Heart right ventricle (tissue), 16 donors: Measurements from ENCODE around the gene C14orf132. TPM values are rescaled to one million over a fixed set of nuclear protein-coding genes. Genes with fewer than 3 reads are reported as not detected.

ENCODE experiments used
- ATAC-seq, 8 donors: fragments of 200-7000 bp; cut with Tn5 transposase; one replicate each; pipeline ENCODE4 v1.9.1; 2020; ENCODE audit warnings: mild to moderate bottlenecking in 8 of 8, moderate library complexity in 8 of 8, moderate number of reproducible peaks in 1 of 8
- DNase-seq, 2 donors: peaks; one replicate each; pipeline ENCODE4 v3.0.0-alpha.2; 2020
- H3K27ac ChIP-seq, 10 donors: fragments of 200-600 bp; sonication (generic) in 2 of 10; one replicate each; pipeline versions ENCODE4 v1.5.0 to v1.8.0; 2020 to 2022; ENCODE audit warnings: mild to moderate bottlenecking in 3 of 10
- H3K27me3 ChIP-seq, 7 donors: fragments of 200-600 bp; one replicate each; pipeline ENCODE4 v1.8.0; 2021 to 2022; ENCODE audit warnings: mild to moderate bottlenecking in 2 of 7
- H3K36me3 ChIP-seq, 9 donors: fragments of 200-600 bp; sonication (generic) in 1 of 9; one replicate each; pipeline versions ENCODE4 v1.5.0 to v1.8.0; 2020 to 2022; ENCODE audit warnings: mild to moderate bottlenecking in 2 of 9
- H3K4me1 ChIP-seq, 9 donors: fragments of 200-600 bp; sonication (generic) in 1 of 9; one replicate each; pipeline versions ENCODE4 v1.5.0 to v1.8.0; 2020 to 2022; ENCODE audit warnings: mild to moderate bottlenecking in 4 of 9
- H3K4me3 ChIP-seq, 10 donors: fragments of 200-600 bp; sonication (generic) in 2 of 10; one replicate each; pipeline versions ENCODE4 v1.5.0 to v1.8.0; 2020 to 2022; ENCODE audit warnings: mild to moderate bottlenecking in 7 of 10, moderate library complexity in 2 of 10
- H3K9me3 ChIP-seq, 11 donors: fragments of 200-600 bp in 10 of 11; sonication (generic) in 2 of 11; one replicate each; pipeline versions ENCODE4 v1.5.0 to v1.8.0; 2013 to 2022; ENCODE audit warnings: mild to moderate bottlenecking in 2 of 11, control low read depth in 1 of 11, moderate library complexity in 1 of 11
- WGBS, 2 donors: extraction: QIAGEN DNeasy Blood & Tissue Kit; methylation state at CpG; one replicate each; pipeline ENCODE4 v1.1.7; 2013; ENCODE audit warnings: inconsistent platforms in 1 of 2; 5-methylcytosine and 5-hydroxymethylcytosine counted together
- intact Hi-C, 10 donors: fragments of 100-400 bp; cut with DNase I; formaldehyde crosslinking; loops; one replicate each; pipeline versions ENCODE4 v1.11.1 to v1.14.2; 2022
- polyA plus RNA-seq, 2 donors: library from polyadenylated mRNA; stranded (reverse); fragments of 200-250 nt; gene quantifications; one replicate each; pipeline ENCODE4 v1.2.3, GENCODE V29; 2013
- total RNA-seq, 10 donors: library from RNA; stranded (reverse); fragmentation: NEBNext Ultra II Directional in 3 of 10; extraction: Animal tissue kit (Norgen Biotek cat#: 25700) in 3 of 10; gene quantifications; one replicate each; pipeline versions ENCODE4 v1.2.1 to v1.2.4, GENCODE V29; 2021 to 2023
- TF ChIP-seq, protein P1 (sequence below), 9 donors: fragments of 200-600 bp; sonication (generic) in 2 of 9; IDR thresholded peaks; one replicate each; pipeline versions ENCODE4 v1.5.0 to v1.8.0; 2021 to 2022; ENCODE audit warnings: antibody characterized with exemption in 9 of 9, mild to moderate bottlenecking in 5 of 9, moderate library complexity in 1 of 9
- donor health status: Arrhythmogenic right ventricular cardiomyopathy.
- donor health status: ischemic (EF 13 %, LVEDD 7.1; RV severe dilation, severe dysfunction).
- donor health status: healthy with polysubstance abuse.
- donor health status: DM: no; HTN: yes; CAD: no.
- donor health status: DM: no; HTN: no; CAD: no.
- donor health status: ischemic (EF 25% LVEDD 6.9; RV normal size, moderate dysfunction).
- donor health status: ischemic (EF 25% LVEDD 5.7; RV mildly dilated, moderate dysfunction).
- donor health status: healthy.
- donor health status: DM: yes; HTN: yes; CAD: no.
- donor health status: Ischemic cardiomyopathy.
- donor health status: ischemic (EF 35%, LVEDD 5.7; RV mildly dilated, moderate dysfunction).
- donor health status: nonischemic (EF 11% LVEDD 7.7; RV severe dilation, severe dysfunction).
- donor health status: DM: yes; HTN: yes; CAD: no.
- donor health status: PGD.
- donor health status: ischemic (EF 29% LVEDD 5.4; RV normal size, mild dysfunction).
- donor health status: nonischemic (EF 23%, LVEDD 6.1; RV moderate dilation, normal function).

C14orf132 gene
- total and polyA plus RNA-seq, 12 donors, result 0.80 to 16.2 (median 2.5) TPM

GRCh38 chr14:95998656-95999055 is 40.5 kb upstream of the C14orf132 start:
- TF ChIP-seq, protein P1, sequence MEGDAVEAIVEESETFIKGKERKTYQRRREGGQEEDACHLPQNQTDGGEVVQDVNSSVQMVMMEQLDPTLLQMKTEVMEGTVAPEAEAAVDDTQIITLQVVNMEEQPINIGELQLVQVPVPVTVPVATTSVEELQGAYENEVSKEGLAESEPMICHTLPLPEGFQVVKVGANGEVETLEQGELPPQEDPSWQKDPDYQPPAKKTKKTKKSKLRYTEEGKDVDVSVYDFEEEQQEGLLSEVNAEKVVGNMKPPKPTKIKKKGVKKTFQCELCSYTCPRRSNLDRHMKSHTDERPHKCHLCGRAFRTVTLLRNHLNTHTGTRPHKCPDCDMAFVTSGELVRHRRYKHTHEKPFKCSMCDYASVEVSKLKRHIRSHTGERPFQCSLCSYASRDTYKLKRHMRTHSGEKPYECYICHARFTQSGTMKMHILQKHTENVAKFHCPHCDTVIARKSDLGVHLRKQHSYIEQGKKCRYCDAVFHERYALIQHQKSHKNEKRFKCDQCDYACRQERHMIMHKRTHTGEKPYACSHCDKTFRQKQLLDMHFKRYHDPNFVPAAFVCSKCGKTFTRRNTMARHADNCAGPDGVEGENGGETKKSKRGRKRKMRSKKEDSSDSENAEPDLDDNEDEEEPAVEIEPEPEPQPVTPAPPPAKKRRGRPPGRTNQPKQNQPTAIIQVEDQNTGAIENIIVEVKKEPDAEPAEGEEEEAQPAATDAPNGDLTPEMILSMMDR (IDR thresholded peaks at IDR 0.05), result peak in 7 of 9 donors; percentile 24 to 57 (median 50)
- 19 to 41% methylated on average over 1 of the region's 1 CpG for WGBS, 2 donors
- ATAC-seq, result no peak
- H3K9me3 ChIP-seq, result peaks cover 0 to 10% (median 0%) of the 10 kb centered on the region in 11 donors
- H3K27ac ChIP-seq, result no peak overlapping the region
- intact Hi-C loops, result loop anchor here in 9 of 10 donors (2.0 to 10.0 kb wide), 12 partner anchors 96 to 574 kb away; no protein-coding TSS in a partner anchor
- H3K36me3 ChIP-seq, result no peaks in the 10 kb centered on the region
- no peaks in the 10 kb centered on the region for H3K4me1 ChIP-seq
- H3K4me3 ChIP-seq, result no peak overlapping the region
- peaks cover 0 to 72% (median 54%) of the 10 kb centered on the region in 7 donors for H3K27me3 ChIP-seq
- DNase-seq, result no peak

- ATAC-seq, result no peak
- H3K4me3 ChIP-seq, result no peak overlapping the region
- intact Hi-C loops, result loop anchor here in 4 of 10 donors (5.0 to 10.0 kb wide), 4 partner anchors 83 to 273 kb away; no protein-coding TSS in a partner anchor
- no peak overlapping the region for H3K27ac ChIP-seq
- peaks cover 0 to 23% (median 0%) of the 10 kb centered on the region in 11 donors for H3K9me3 ChIP-seq
- H3K36me3 ChIP-seq, result no peaks in the 10 kb centered on the region
- 30 to 47% methylated on average over 5 of the region's 5 CpGs for WGBS, 2 donors
- peaks cover 0 to 62% (median 47%) of the 10 kb centered on the region in 7 donors for H3K27me3 ChIP-seq
- H3K4me1 ChIP-seq, result no peaks in the 10 kb centered on the region
- TF ChIP-seq, protein P1 (IDR thresholded peaks at IDR 0.05), result no peak
- no peak for DNase-seq
These were observed 37.2 kb upstream of the C14orf132 start for GRCh38 chr14:96001866-96002497.

- intact Hi-C loops, result loop anchor here in 4 of 10 donors (5.0 to 10.0 kb wide), 4 partner anchors 82 to 272 kb away; no protein-coding TSS in a partner anchor
- Histone ChIP-seq H3K27ac (no peak overlapping the region), H3K4me3 (no peak overlapping the region), H3K27me3 (peaks cover 0 to 58% (median 43%) of the 10 kb centered on the region in 7 donors), H3K36me3 (no peaks in the 10 kb centered on the region), H3K9me3 (peaks cover 0 to 24% (median 0%) of the 10 kb centered on the region in 11 donors), H3K4me1 (no peaks in the 10 kb centered on the region)
- no peak for DNase-seq
- no peak for ATAC-seq
- TF ChIP-seq, protein P1 (IDR thresholded peaks at IDR 0.05), result no peak
- WGBS, 2 donors, result 38 to 63% methylated on average over 2 of the region's 2 CpGs
These were observed 36.7 kb upstream of the C14orf132 start for GRCh38 chr14:96002498-96002884.

DNA sequence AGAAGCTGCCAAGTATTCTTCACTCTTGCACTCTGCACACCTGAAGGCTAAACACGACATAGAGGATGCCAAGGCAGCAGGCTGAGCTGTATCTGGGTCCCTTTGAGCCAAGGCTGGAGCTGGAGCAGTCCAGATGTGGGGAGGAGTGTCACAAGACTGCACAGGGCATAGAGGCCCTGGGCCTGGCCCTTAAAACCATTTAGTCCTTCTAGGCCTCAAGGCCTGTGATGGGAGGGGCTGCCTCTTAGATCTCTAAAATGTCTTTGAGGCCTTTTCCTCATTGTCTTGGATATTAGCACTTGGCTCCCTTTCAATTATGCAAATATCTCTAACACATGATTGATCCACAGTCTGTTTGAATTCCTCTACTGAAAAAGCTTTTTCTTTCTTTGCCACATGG is 28.0 kb upstream of the C14orf132 start:
- DNase-seq (no peak), ATAC-seq (no peak)
- no peaks in the 10 kb centered on the region for H3K36me3 ChIP-seq
- WGBS, 2 donors, result 43 to 44% methylated on average over 1 of the region's 1 CpG
- no peaks in the 10 kb centered on the region for H3K4me1 ChIP-seq
- intact Hi-C loops, result no loop called here
- no peak overlapping the region for H3K4me3 ChIP-seq
- no peak overlapping the region for H3K27ac ChIP-seq
- TF ChIP-seq, protein P1 (IDR thresholded peaks at IDR 0.05), result no peak
- peaks cover 0 to 8% (median 3%) of the 10 kb centered on the region in 7 donors for H3K27me3 ChIP-seq
- peaks cover 0 to 28% (median 15%) of the 10 kb centered on the region in 11 donors for H3K9me3 ChIP-seq
